HG03558 (cell line): ENCODE results near the gene TRIM9.

Experiments
- ATAC-seq: cut with Tn5 transposase; IDR thresholded peaks from one replicate; pipeline ENCODE4 v1.9.1; 2021; ENCODE audit warnings: moderate number of reproducible peaks; ENCODE audit not compliant: unreplicated experiment; ENCODE audit errors: extremely low read depth

TRIM9 gene

DNA sequence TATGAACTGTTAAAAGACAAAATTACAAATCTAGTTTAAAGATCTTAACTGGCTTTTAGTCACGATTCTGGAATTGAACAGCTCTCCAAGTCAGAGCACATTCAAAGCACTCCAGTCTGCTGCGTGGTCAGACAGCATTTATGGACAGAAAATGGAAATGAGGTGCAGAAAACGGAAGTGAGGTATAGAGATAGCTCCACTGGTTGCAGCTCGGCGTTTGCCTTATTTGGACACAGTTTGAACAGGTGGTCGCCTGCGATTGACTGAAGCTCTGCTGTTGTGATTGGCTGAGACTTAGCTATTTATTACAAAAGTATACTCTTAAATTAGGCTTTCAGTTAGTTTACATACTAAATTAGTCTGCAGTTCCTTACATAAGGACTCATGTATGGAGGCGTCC, 28.3 kb downstream of the TRIM9 start:
- no peak for ATAC-seq

GRCh38 chr14:51059032-51059431, 35.9 kb downstream of the TRIM9 start:
- ATAC-seq, result no peak

DNA sequence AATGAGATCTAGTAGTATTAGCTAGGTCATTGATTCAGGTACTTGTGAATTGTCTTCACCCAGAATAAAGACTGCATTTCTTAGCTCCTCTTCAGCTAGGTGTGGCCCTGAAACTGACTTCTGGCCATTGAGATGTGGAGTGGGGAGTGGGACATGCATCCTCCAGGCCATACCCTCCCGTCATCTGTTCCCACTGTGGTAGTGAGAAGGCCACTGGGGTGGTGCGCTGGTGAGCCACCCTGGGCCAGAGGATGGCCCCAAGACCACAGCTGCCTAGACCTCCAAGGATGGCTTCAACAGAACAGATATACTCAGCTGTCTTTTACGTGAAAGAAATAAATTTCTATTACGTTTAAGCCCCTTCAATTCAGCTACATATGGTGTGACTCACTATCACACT, 36.5 kb downstream of the TRIM9 start:
- ATAC-seq, result no peak

DNA sequence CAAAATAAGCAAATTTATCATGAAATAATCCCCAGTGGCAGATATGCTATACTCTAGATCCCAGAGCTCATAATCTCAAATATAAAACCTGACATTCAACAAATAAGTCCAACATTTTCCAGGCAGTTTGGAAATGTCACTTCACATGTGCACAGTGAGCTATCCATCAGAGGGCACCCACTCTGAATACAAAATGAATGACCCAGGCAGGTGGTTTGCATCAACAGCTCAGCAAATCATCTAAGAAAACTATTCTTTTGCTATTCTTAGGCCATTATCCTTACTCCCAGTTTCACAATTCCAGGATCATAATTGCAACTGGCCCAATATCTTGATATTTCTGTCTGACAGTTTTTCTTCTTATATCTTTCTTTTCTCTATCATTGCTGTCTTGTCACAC, 38.5 kb downstream of the TRIM9 start:
- ATAC-seq, result no peak

GRCh38 chr14:51053157-51053556, 41.7 kb downstream of the TRIM9 start:
- ATAC-seq, result no peak

DNA sequence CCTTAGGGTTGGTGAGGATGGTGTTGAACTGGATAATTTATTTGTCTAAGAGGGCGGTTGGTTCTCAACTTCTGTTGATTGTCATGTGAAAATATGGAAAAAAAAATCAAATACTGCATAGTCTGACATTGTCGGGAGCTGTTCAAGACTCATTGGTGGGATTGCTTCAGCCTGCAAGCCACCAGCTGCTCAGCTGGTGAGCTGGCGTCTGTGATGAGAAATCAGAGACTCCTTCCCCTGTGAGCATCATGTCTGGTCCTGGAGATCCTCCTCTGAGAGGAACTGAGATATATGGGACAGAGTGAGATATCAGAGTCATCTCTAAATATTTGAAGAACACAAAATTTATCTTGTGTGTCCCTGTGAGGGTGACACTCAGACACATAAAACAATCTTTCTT, 49.9 kb downstream of the TRIM9 start:
- no peak for ATAC-seq

- ATAC-seq, result no peak
Measured at GRCh38 chr14:51041883-51042282, 53.0 kb downstream of the TRIM9 start.

DNA sequence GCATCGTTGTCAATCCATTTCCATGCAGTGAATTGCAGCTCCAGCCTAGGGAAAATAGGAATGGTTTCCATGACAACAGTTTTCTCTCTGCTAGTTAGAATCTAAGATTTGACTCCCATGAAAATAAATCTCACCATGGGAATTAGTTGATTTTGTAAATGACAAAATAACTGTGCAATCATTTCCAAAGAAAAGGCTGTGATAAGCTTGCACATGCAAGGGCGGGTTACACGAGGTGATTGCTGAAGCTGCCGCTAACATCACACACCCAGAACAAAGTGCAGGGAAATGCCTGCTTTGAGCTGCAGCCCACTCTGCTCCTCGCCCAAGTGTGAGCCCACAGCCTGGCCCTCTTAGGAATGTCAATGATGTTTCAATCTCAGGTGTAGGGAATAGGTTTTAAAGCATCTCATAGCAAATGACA, 53.8 kb downstream of the TRIM9 start:
- no peak for ATAC-seq

- no peak for ATAC-seq
Measured at GRCh38 chr14:51039252-51039651, 55.7 kb downstream of the TRIM9 start.

DNA sequence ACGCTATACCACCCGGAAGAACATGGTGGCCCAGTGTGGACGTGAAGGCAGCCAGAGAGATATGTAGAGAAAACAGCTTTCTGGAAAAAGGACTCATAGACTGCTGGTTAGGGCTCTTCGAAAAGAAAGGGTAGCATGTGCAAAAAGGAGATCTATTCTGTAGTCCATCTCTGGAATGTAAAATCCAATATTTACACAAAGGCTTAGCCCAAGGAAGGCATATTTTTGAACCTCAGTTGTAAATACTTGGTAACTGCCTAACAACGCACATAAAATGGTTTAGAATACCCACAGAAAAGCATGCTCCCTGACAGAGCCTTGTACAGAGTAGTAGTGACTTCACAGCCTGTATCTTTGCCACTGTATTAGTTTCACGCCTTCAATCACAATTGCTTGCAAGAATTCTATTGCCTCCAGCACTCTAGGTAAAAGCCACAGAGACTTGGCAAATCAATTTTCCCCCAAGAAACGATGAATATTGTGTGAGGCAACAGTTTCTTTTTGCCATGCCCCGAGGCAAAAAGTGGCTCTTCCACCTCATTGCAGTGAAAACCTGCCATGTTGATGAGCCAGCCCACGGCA, 59.2 kb downstream of the TRIM9 start:
- ATAC-seq, result no peak

GRCh38 chr14:51028851-51029754, 65.8 kb downstream of the TRIM9 start:
- no peak for ATAC-seq

GRCh38 chr14:51028361-51028760, 66.5 kb downstream of the TRIM9 start:
- ATAC-seq, result no peak

GRCh38 chr14:51024377-51024776, 70.5 kb downstream of the TRIM9 start:
- no peak for ATAC-seq

- no peak for ATAC-seq
Measured at GRCh38 chr14:51023964-51024363, 70.9 kb downstream of the TRIM9 start.

DNA sequence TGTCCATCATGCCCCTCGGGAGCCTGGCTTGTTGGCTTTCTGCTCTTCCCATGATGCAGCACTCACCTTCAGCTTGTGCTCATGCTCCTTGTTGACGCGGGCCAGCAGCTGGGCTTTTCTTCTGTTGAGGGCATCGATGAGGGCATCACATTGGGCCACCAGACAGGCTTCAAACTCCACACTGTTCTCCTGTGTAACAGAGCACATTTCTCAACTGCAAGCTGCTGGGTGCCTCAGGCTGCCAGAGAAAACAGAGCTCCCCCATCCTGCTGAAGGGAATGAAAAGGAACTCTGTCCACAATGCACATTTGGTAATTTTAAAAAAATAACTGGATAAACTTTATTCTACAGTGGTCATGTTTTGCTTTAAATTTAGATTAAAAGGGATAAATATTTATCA, 72.1 kb downstream of the TRIM9 start:
- ATAC-seq, result no peak

GRCh38 chr14:51020024-51020710, 74.7 kb downstream of the TRIM9 start:
- ATAC-seq, result no peak

- no peak for ATAC-seq
Measured at GRCh38 chr14:51019089-51019488, 75.8 kb downstream of the TRIM9 start.

DNA sequence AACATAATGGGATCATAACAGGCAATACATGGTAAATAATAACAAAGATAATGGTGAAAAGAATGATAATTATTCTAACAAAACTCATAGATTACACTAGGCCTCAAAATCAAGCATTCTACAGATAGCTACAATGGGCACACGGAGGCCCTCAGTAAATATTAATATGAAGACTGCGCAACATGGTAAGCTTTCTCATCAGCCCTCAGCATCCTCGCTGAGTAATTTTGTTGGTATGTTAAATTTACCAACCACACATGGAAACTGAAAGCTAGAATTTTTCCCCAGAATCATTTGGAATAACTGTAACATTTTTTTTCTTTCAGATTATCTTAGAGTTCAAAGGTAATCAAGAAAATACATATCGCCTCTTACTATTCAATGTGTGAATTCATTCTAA, 76.4 kb downstream of the TRIM9 start:
- ATAC-seq, result no peak

GRCh38 chr14:51014625-51015024, 80.3 kb downstream of the TRIM9 start:
- no peak for ATAC-seq

DNA sequence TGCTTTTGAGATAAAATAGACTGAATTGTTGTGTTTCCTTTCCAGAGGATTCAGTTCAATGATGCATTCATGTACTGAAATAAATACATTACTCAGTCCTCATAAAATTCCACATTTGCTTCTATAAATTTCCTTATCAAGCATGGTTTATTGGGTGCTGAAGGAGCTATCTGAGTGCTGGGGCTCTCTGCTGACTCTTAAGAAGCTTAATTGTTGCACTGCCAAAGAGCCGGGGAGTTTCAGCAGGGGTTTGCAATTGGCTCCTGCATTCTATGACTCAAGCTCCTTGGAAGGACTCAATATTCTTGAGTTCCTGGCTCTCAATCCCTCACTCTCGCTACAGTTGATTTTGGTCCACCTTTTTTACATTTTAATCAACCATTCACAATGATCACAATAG, 80.8 kb downstream of the TRIM9 start:
- no peak for ATAC-seq

GRCh38 chr14:51012055-51012454, 82.8 kb downstream of the TRIM9 start:
- ATAC-seq, result no peak
